Heart left ventricle (tissue), 16 donors: ENCODE measurements around the gene ESYT2. TPM values are rescaled to one million over a fixed set of nuclear protein-coding genes. Genes with fewer than 3 reads are reported as not detected.

ENCODE experiments used
- ATAC-seq, 4 donors: fragments of 200-7000 bp; cut with Tn5 transposase; one replicate each; pipeline ENCODE4 v1.9.1; 2020 to 2022; ENCODE audit warnings: moderate library complexity in 4 of 4, mild to moderate bottlenecking in 3 of 4, moderate number of reproducible peaks in 1 of 4
- DNase-seq, 5 donors: peaks; one replicate each; pipeline ENCODE4 v3.0.0-alpha.2; 2020
- H3K27ac ChIP-seq, 12 donors: fragments of 200-600 bp; sonication (generic) in 4 of 12; one replicate each; pipeline versions ENCODE4 v1.5.0 to v1.8.0; 2016 to 2022; ENCODE audit warnings: mild to moderate bottlenecking in 2 of 12
- H3K27me3 ChIP-seq, 9 donors: fragments of 200-600 bp; sonication (generic) in 2 of 9; one replicate each; pipeline versions ENCODE4 v1.5.1 to v1.8.0; 2016 to 2022; ENCODE audit warnings: mild to moderate bottlenecking in 3 of 9
- H3K36me3 ChIP-seq, 9 donors: fragments of 200-600 bp; sonication (generic) in 2 of 9; one replicate each; pipeline versions ENCODE4 v1.5.0 to v1.8.0; 2018 to 2022; ENCODE audit warnings: mild to moderate bottlenecking in 2 of 9
- H3K4me1 ChIP-seq, 12 donors: fragments of 200-600 bp; sonication (generic) in 4 of 12; one replicate each; pipeline versions ENCODE4 v1.5.0 to v1.8.0; 2016 to 2022; ENCODE audit warnings: mild to moderate bottlenecking in 3 of 12
- H3K4me3 ChIP-seq, 12 donors: fragments of 200-600 bp; sonication (generic) in 4 of 12; one replicate each; pipeline versions ENCODE4 v1.5.0 to v1.8.0; 2017 to 2022; ENCODE audit warnings: mild to moderate bottlenecking in 9 of 12, moderate library complexity in 4 of 12
- H3K9me3 ChIP-seq, 12 donors: fragments of 200-600 bp; sonication (generic) in 4 of 12; one replicate each; pipeline versions ENCODE4 v1.5.0 to v1.8.0; 2016 to 2022; ENCODE audit warnings: mild to moderate bottlenecking in 1 of 12
- POLR2A ChIP-seq, 2 donors: fragments of 450-650 bp; IDR thresholded peaks; one replicate each; pipeline ENCODE4 v1.6.1; 2017; ENCODE audit warnings: antibody characterized with exemption in 2 of 2, mild to moderate bottlenecking in 2 of 2, moderate library complexity in 2 of 2
- WGBS, 4 donors: extraction: QIAGEN DNeasy Blood & Tissue Kit in 2 of 4; methylation state at CpG; one replicate each; pipeline versions ENCODE4 v1.1.5 to v1.1.7; 2013 to 2018; 5-methylcytosine and 5-hydroxymethylcytosine counted together
- intact Hi-C, 10 donors: fragments of 100-400 bp; cut with DNase I; formaldehyde crosslinking; loops; one replicate each; pipeline versions ENCODE4 v1.11.1 to v1.14.2; 2022
- polyA plus RNA-seq, 2 donors: library from polyadenylated mRNA; stranded (reverse); fragments of 200-250 nt; gene quantifications; one replicate each; pipeline ENCODE4 v1.2.3, GENCODE V29; 2013
- total RNA-seq, 9 donors: library from RNA; depleted of rRNA in 2 of 9; stranded (reverse); fragments of >200 nt in 2 of 9; fragmentation: NEBNext Ultra II Directional in 3 of 9; extraction: Animal tissue kit (Norgen Biotek cat#: 25700) in 3 of 9; gene quantifications; one replicate each; pipeline versions ENCODE4 v1.1.0 to v1.2.4, GENCODE V29; 2016 to 2023
- TF ChIP-seq, protein P1 (sequence below), 12 donors: fragments of 200-600 bp; sonication (generic) in 4 of 12; IDR thresholded peaks; one replicate each; pipeline versions ENCODE4 v1.5.0 to v1.8.0; 2018 to 2022; ENCODE audit warnings: antibody characterized with exemption in 12 of 12, mild to moderate bottlenecking in 5 of 12
- donor health status: ischemic (EF 13 %, LVEDD 7.1; RV severe dilation, severe dysfunction).
- donor health status: healthy with polysubstance abuse.
- donor health status: DM: no; HTN: yes; CAD: no.
- donor health status: DM: no; HTN: no; CAD: no.
- donor health status: ischemic (EF 25% LVEDD 6.9; RV normal size, moderate dysfunction).
- donor health status: ischemic (EF 25% LVEDD 5.7; RV mildly dilated, moderate dysfunction).
- donor health status: healthy.
- donor health status: DM: yes; HTN: yes; CAD: no.
- donor health status: ischemic (EF 35%, LVEDD 5.7; RV mildly dilated, moderate dysfunction).
- donor health status: nonischemic (EF 11% LVEDD 7.7; RV severe dilation, severe dysfunction).
- donor health status: DM: yes; HTN: yes; CAD: no.
- donor health status: PGD.
- donor health status: ischemic (EF 29% LVEDD 5.4; RV normal size, mild dysfunction).
- donor health status: nonischemic (EF 23%, LVEDD 6.1; RV moderate dilation, normal function).

Gene ESYT2
- total and polyA plus RNA-seq, 11 donors: 16.2 to 91.8 (median 49.8) TPM

DNA sequence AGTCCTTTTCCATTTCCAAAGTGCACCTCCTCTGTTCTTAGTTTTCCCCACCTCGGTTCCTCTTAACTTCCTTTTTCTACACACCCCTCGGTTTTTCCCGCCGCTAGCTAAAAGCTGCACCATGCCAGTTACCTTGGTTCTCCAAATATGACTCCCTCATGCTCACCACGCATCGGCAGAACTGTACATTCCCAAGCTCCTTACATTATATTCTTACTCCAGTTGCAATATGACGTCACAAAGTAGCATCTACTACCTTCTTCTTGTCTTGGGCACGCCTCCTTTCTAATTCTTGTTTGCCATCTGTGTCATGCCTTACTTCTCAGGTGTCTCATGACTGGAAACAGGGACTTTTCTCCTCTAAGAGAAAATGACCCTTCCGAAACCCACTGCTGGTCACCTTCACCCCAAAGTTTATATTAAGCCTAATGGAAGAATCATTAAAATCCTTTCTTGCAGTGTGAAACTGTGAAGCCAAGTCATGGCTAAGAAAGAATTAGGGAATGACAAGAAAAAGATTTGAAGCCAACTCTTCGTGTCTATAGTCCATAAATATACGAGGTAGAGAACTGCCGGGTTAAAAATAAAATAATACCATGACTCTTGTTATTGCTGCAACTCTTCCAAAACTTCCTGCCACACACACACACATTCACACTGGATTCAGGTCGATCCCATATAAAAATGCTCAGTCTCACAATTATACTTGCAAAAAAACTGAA lies 1.7 kb downstream of the ESYT2 start:
- Histone ChIP-seq H3K9me3 (no peaks in the 10 kb centered on the region), H3K27ac (peak overlapping the region; percentile 96 to 100 (median 98)), H3K27me3 (no peaks in the 10 kb centered on the region), H3K36me3 (peaks cover 0 to 9% (median 0%) of the 10 kb centered on the region in 9 donors), H3K4me3 (peak overlapping the region; percentile 63 to 95 (median 88)), H3K4me1 (peaks cover 3 to 58% (median 29%) of the 10 kb centered on the region in 12 donors)
- intact Hi-C loops: loop anchor here in 8 of 10 donors (1.0 to 10.0 kb wide), 8 partner anchors 29 to 130 kb away; partner anchors contain the start of genes DYNC2I1 (in 1 of the 8) and NCAPG2 (in 1 of the 8)
- ATAC-seq (no peak), DNase-seq (no peak)
- WGBS, 4 donors: 18 to 31% (median 27%) methylated on average over 13 of the region's 13 CpGs
- no peak for TF ChIP-seq POLR2A (IDR thresholded peaks at IDR 0.05)
- TF ChIP-seq, protein P1, sequence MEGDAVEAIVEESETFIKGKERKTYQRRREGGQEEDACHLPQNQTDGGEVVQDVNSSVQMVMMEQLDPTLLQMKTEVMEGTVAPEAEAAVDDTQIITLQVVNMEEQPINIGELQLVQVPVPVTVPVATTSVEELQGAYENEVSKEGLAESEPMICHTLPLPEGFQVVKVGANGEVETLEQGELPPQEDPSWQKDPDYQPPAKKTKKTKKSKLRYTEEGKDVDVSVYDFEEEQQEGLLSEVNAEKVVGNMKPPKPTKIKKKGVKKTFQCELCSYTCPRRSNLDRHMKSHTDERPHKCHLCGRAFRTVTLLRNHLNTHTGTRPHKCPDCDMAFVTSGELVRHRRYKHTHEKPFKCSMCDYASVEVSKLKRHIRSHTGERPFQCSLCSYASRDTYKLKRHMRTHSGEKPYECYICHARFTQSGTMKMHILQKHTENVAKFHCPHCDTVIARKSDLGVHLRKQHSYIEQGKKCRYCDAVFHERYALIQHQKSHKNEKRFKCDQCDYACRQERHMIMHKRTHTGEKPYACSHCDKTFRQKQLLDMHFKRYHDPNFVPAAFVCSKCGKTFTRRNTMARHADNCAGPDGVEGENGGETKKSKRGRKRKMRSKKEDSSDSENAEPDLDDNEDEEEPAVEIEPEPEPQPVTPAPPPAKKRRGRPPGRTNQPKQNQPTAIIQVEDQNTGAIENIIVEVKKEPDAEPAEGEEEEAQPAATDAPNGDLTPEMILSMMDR (IDR thresholded peaks at IDR 0.05): no peak

DNA sequence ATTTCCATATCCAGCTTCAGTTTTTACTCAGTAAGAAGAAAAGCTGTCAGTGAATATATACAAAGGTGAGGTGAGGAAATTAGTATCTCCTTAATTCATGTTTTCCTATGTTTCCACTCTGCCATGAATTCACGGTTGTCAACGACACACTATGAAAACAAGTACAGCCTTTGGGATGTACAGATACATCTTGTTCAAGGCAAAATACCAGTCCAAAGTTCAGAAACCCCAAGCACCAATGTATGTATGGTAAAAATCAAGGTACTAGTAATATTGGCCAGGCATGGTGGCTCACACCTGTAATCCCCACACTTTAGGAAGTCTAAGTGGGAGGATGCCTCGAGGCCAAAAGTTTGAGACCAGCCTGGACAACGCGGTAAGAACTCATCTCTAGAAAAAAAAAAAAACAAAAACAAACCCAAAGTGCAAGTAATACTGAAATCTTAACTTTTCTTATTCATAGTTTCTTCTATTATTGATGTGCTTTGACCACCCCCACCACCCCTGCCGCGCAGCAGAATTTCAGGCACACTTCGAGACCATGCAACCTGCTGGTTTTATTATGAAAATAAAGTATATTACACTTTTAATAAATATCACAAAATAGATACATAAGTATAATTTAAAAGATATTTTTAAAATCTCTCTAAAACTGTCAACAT lies 3.5 kb downstream of the ESYT2 start:
- ATAC-seq: no peak
- intact Hi-C loops: loop anchor here in 6 of 10 donors (5.0 to 10.0 kb wide), 5 partner anchors 37 to 128 kb away; partner anchors contain the start of gene NCAPG2 (in 1 of the 6)
- 88 to 95% (median 89%) methylated on average over 8 of the region's 8 CpGs for WGBS, 4 donors

DNA sequence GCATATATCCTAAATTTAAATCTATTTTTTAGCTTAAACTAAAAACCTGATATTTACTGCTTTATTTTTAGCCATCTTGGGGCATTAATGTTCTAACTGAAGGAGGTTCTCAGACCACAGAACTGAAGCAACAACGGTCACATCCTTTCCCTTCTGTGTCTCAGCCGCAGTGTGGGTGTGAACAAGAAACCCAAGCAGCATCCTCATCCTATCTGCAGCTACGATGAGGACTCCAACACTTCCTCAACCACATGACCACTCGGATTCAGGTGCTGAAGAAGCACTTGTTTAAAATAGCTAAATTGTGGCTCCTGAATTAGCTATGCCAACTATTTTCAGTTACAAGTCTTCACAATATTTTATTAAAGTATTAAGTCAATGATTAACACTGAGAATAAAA lies 5.3 kb downstream of the ESYT2 start:
- H3K4me3 ChIP-seq: no peak overlapping the region
- ATAC-seq (peak in 1 of 4 donors; percentile 27), DNase-seq (no peak)
- TF ChIP-seq POLR2A (IDR thresholded peaks at IDR 0.05): no peak
- TF ChIP-seq, protein P1 (IDR thresholded peaks at IDR 0.05): no peak
- H3K27ac ChIP-seq: peak overlapping the region in 5 of 12 donors; percentile 5 to 21 (median 19)
- H3K9me3 ChIP-seq: no peaks in the 10 kb centered on the region
- 13 to 25% (median 21%) methylated on average over 4 of the region's 4 CpGs for WGBS, 4 donors
- H3K36me3 ChIP-seq: peaks cover 0 to 9% (median 0%) of the 10 kb centered on the region in 9 donors
- peaks cover 7 to 84% (median 54%) of the 10 kb centered on the region in 12 donors for H3K4me1 ChIP-seq
- intact Hi-C loops: loop anchor here in 1 of 10 donors (10.0 kb wide), 1 partner anchor 119 kb away; the partner anchor contains the start of gene NCAPG2
- H3K27me3 ChIP-seq: no peaks in the 10 kb centered on the region

More for the DNA sequence above, 3.5 kb downstream of the ESYT2 start:
- no peak for DNase-seq
- H3K4me3 ChIP-seq: no peak overlapping the region
- peaks cover 0 to 9% (median 0%) of the 10 kb centered on the region in 9 donors for H3K36me3 ChIP-seq
- H3K4me1 ChIP-seq: peaks cover 3 to 75% (median 44%) of the 10 kb centered on the region in 12 donors
- no peaks in the 10 kb centered on the region for H3K9me3 ChIP-seq
- TF ChIP-seq, protein P1 (IDR thresholded peaks at IDR 0.05): no peak
- no peak for TF ChIP-seq POLR2A (IDR thresholded peaks at IDR 0.05)
- H3K27ac ChIP-seq: peak overlapping the region in 1 of 12 donors; percentile 17
- H3K27me3 ChIP-seq: no peaks in the 10 kb centered on the region
